Breast epithelium (tissue), 3 donors: ENCODE data around the gene ARFGAP3.

ENCODE experiments used
- CTCF ChIP-seq, 3 donors: fragments of 450-650 bp; IDR thresholded peaks; one replicate each; pipeline ENCODE4 v1.5.1; 2016 to 2017; ENCODE audit warnings: antibody characterized with exemption in 3 of 3, mild to moderate bottlenecking in 3 of 3, moderate library complexity in 3 of 3
- POLR2A ChIP-seq: fragments of 450-650 bp; IDR thresholded peaks from one replicate; pipeline ENCODE4 v1.6.1; 2016; ENCODE audit warnings: antibody characterized with exemption, mild to moderate bottlenecking, moderate library complexity
- POLR2AphosphoS5 ChIP-seq, 3 donors: sonication (generic); formaldehyde crosslinking; IDR thresholded peaks; one replicate each; pipeline ENCODE4 v1.6.1; 2017; ENCODE audit warnings: antibody characterized with exemption in 3 of 3

GRCh38 chr22:42889304-42889703, 32.2 kb upstream of the ARFGAP3 start:
- TF ChIP-seq CTCF (IDR thresholded peaks at IDR 0.05) (no peak), POLR2A (no peak), POLR2AphosphoS5 (IDR thresholded peaks at IDR 0.05) (no peak)
